Measurements from ENCODE around the gene HLA-G.
"Not testable (repeated sequence)": the region's sequence is repeated elsewhere in the genome, so short reads cannot be mapped to it uniquely, and the experiment has no call there.

The HLA-G gene

DNA sequence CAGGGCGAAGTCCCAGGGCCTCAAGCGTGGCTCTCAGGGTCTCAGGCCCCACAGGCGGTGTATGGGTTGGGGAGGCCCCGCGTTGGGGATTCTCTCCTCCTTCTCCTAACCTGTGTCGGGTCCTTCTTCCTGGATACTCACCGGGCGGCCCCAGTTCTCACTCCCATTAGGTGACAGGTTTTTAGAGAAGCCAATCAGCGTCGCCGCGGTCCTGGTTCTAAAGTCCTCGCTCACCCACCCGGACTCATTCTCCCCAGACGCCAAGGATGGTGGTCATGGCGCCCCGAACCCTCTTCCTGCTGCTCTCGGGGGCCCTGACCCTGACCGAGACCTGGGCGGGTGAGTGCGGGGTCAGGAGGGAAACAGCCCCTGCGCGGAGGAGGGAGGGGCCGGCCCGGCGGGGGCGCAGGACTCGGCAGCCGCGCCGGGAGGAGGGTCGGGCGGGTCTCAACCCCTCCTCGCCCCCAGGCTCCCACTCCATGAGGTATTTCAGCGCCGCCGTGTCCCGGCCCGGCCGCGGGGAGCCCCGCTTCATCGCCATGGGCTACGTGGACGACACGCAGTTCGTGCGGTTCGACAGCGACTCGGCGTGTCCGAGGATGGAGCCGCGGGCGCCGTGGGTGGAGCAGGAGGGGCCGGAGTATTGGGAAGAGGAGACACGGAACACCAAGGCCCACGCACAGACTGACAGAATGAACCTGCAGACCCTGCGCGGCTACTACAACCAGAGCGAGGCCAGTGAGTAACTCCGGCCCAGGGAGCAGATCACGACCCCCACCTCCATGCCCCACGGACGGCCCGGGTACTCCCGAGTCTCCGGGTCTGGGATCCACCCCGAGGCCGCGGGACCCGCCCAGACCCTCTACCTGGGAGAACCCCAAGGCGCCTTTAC is at the start of gene HLA-G:
TSS of gene HLA-G (plus strand) at position 247 of the 892 bp plus-strand sequence. CDS start at position 267, 20 bp downstream.
- no peak for DNase-seq (ENCODE audit: low read depth, low spot score)

DNA sequence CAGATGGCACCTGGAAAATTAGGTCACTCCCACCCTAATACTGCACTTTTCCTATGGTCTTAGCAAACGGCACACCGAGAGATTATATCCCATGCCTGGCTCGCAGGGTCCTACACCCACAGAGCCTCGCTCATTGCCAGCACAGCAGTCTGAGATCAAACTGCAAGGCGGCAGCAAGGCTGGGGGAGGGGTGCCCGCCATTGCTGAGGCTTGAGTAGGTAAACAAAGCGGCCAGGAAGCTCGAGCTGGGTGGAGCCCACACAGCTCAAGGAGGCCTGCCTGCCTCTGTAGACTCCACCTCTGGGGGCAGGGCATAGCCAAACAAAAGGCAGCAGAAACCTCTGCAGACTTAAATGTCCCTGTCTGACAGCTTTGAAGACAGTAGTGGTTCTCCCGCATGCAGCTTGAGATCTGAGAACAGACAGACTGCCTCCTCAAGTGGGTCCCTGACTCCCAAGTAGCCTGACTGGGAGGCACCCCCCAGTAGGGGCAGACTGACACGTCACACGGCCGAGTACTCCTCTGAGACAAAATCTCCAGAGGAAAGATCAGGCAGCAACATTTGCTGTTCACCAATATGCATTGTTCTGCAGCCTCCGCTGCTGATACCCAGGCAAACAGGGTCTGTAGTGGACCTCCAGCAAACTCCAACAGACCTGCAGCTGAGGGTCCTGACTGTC is 47.5 kb upstream of the HLA-G start:
- not testable (repeated sequence) for DNase-seq (ENCODE audit: low read depth, low spot score)

DNA sequence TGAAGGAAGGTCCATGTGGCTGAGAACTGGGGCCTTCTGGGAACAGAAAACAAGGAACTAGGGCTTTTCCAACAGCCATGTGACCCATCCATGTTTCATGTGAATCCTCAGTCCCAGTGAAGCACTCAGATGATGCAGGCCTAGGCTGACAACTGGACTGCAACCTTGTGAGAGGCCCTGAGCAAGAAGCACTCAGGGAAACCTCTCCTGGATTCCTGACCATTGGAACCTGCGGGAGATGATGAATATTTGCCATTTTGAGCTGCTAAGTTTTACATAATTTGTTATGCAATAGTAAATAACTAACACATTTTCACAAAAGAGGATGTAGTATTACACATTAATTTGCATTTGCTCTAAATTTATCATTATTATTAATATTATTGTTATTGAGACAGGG is 38.4 kb upstream of the HLA-G start:
- no peak for DNase-seq (ENCODE audit: low read depth, low spot score)

DNA sequence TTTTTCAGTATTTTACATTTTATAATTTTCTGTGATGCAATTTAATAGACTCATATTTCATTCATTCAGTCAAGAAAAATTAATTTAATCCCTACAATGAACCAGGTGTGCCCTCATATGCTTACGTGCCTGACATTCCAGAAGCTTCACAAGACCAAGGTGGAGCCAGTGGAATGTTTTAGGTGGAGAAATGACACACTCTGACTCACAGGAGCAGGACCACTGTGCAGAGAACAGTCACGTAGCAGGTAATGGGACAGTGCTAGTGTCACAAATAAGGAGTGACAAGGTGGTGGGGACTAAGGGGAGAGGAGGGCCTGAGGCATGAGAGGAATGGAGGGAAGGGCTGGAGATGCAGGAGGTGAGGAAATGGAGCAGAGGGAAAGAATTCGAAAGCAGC is 37.0 kb upstream of the HLA-G start:
- DNase-seq (ENCODE audit: low read depth, low spot score): no peak

DNA sequence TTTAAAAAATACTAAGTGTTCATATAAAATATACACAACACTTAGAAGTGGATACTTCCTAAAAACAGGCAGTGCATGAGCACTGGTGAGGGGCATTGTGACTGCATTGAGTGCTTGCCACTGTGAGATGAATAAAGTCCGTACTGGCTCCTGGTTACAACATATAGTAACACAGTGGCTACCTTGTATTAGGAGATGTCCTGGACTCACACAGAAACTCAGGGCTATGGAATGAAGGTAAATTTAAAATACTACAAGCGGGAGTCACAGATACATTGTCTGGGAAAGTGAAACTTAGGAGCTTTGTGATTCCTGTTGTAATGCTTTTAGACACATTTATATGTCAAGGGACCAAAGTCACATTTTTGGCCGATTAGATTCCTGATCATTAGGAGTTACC is 36.5 kb upstream of the HLA-G start:
- no peak for DNase-seq (ENCODE audit: low read depth, low spot score)

DNA sequence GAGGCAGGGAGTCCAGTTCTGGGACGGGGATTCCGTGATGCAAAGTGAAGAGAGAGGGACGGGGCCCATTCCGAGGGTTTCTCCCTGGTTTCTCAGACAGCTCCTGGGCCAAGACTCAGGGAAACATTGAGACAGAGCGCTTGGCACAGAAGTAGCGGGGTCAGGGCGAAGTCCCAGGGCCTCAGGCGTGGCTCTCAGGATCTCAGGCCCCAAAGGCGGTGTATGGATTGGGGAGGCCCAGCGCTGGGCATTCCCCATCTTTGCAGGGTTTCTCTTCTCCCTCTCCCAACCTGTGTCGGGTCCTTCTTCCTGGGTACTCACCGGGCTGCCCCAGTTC is 35.9 kb upstream of the HLA-G start:
- no peak for DNase-seq (ENCODE audit: low read depth, low spot score)

DNA sequence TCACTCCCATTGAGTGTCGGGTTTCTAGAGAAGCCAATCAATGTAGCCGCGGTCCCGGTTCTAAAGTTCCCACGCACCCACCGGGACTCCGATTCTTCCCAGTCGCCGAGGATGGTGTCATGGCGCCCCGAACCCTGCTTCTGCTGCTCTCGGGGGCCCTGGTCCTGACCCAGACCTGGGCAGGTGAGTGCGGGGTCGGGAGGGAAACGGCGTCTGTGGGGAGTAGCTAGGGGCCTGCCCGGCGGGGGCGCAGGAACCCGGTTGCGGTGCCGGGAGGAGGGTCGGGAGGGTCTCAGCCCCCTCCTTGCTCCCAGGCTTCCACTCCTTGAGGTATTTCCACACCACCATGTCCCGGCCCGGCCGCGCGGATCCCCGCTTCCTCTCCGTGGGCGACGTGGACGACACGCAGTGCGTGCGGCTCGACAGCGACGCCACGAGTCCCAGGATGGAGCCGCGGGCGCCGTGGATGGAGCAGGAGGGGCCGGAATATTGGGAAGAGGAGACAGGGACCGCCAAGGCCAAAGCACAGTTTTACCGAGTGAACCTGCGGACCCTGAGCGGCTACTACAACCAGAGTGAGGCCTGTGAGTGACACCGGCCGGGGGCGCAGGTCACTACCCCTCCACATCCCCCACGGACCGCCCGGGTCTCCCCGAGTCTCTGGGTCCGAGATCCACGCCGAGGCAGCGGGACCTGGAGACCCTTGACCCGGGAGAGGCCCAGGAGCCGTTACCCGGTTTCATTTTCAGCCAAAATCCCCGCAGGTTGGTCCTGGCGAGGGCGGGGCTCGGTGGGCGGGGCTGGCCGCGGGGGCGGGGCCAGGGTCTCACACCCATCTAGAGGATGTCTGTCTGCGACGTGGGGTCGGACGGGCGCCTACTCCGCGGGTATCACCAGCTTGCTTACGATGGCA is 35.2 kb upstream of the HLA-G start:
- no peak for DNase-seq (ENCODE audit: low read depth, low spot score)

DNA sequence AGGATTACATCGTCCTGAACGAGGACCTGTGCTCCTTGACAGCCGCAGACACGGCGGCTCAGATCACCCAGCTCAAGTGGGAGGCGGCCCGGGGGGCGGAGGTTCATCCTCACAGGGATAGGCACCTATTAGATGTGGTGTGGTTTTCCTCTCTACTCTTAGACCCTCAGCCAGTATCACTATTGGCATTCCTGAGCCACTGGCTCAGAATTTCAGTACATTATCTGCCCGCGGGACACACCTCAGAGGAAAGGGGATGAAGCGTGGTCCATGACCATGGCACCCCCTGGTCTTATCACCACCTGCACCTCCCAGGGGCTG is 34.6 kb upstream of the HLA-G start:
- DNase-seq (ENCODE audit: low read depth, low spot score): no peak

DNA sequence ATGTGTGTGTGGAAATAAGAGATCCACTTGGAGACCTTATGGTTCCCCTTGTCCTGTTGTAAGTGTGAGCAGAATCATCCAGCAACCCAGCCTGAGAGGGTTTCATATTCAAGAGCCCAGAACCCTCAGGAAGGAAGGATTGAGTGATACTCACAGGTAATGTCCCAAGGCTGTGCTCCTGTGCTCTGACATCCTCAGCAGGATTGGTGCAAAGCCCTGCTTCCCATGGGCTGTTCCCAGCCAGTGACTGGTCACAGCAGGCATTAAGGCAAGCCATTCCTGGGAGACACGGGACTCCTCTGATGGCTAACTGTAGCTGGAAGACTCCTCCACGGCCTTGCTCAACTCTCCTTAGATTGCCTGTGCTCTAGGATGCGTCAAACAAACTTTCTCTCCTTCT is 33.8 kb upstream of the HLA-G start:
- DNase-seq (ENCODE audit: low read depth, low spot score): no peak

DNA sequence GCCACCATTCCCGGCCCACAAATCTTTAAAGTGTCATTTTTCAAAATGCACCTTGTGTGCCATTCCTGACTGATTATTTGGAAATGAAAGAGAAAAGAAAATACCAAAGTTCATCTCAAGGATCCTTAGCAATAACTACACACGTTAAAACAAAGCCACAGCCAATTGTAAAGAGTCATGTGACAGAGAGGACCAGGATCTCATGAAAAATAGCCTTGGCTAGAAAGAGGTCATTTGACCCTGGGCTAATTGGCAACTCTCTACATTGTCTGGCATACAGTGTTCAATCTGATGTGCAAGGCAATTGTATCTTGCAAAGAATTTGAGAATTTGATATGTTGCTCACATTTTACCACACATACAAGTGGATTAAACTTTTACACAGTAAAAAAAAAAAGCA is 31.6 kb upstream of the HLA-G start:
- DNase-seq (ENCODE audit: low read depth, low spot score): no peak

DNA sequence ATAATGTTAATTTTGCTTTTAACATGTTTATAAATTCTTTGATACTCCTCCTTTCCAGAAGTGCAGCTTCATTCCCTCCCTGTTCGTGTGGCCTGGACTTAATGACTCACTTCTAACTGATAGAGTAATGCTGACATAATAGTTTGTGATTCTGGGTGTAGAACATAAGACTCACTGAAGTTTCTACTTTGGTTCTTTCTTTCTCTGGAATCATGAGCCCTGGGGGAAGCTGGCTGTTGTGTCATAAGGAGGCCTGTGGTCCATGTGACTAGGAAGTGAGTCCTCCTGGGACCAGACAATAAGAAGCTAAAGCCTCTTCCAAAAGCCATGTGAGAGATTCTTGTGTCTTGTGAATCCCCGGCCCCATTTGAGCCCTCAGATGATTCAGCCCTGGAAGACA is 30.5 kb upstream of the HLA-G start:
- no peak for DNase-seq (ENCODE audit: low read depth, low spot score)

DNA sequence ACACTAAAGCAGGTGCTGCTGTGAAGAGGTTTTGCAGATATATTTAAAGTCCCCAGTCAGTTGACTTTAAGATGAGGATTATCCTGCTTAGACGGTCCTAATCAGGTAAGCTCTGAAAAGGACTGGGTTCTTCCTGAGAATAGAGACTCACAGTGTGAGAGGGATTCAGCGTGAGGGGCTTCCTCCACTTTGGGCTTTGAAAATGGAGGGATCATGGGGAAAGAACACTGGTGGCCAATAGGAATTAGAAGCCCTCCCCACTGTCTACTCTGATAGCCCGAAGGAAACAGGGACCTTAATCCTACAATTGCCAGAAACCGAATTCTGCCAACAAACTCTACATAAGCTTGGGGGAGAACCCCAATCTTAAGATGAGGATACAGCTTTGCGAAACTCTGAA is 29.7 kb upstream of the HLA-G start:
- DNase-seq (ENCODE audit: low read depth, low spot score): no peak

DNA sequence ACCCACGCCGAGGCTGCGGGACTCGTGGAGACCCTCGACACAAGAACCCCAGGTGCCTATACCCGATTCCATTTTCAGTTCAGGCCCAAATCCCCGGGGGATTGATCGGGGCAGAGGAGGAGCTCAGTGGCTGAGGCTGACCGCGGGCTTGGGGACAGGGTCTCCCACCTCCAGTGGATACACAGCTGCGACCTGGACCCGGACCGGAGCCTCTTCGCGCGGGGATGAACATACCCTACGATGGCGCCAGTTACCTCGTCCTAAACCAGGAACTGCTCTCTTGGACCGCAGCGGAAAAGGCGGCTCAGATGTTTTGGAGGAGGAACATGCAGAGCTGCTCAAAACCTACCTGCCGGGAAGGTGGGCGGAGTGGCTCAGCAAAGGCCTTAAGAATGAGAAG is 27.4 kb upstream of the HLA-G start:
- no peak for DNase-seq (ENCODE audit: low read depth, low spot score)

DNA sequence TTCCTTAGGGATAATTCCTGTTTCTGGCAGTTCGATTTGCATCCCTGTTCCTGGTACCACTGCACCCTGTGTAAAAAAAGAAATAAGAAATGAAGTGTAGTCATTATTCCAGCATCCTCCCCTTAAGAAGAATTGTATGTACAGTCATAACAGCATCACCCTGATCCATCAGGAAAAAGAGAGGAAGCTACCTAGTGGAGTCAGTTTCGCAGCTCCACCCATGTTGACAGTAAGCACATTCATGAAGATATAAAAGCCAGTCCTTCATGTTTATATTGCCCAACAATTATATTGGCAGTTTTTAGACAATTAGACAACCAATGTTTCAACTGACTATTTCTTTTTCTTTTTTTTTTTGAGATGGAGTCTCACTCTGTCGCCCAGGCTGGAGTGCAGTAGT is 21.2 kb upstream of the HLA-G start:
- no peak for DNase-seq (ENCODE audit: low read depth, low spot score)

DNA sequence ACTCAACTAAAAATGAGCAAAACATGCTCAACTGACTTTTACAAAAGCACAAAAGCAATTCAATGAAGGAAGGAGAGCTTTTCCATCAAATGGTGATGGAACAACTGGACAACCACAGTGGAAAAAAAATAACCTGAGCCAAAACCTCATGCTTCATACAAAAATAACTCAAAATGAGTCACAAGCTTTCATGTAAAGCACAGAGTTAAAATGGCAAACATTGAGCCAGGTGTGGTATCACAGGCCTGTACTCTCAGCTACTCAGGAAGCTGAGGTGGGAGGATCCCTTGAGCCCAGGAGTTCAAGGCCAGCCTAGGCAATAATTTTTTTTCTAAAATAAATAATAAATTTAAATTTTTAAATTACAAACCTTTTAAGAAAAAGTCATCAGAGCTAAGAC is 18.4 kb upstream of the HLA-G start:
- no peak for DNase-seq (ENCODE audit: low read depth, low spot score)

DNA sequence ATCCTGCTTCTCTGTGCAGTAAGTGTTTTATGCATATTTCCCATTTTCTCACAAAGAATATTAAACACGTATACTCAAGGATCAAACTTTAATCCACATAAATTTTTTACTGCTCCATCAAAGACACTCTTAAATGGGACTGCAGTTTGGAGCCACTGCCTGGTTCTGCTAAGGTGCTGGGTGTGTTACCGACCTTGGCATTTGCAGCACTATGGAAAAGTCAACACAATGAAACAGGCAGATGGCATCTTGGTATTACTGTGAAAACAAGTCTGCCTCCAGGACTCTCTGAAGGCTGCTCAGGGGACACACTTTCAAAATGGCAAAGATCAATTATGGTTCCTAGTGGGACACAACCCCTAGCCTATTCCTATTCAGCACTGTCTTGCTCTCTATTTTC is 17.3 kb upstream of the HLA-G start:
- DNase-seq (ENCODE audit: low read depth, low spot score): no peak

DNA sequence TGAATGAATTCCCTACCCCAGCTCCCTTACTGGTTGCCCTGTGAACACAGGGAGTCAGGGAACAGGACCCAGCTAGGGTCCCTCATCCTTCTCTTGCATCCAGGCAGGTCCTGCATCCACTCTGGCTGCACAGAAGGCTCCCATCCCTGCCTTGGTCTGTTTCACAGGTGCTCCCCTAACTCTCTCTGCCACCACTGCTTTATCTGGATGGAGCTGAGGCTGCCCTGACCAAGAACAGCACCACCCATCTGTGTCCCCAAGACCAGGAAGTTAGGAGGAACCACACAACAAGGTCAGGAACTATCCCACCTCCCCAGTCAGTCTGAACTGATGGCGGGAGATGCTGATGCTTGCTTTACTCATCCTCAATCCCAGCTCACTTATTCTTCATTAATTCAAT is 16.2 kb upstream of the HLA-G start:
- no peak for DNase-seq (ENCODE audit: low read depth, low spot score)

DNA sequence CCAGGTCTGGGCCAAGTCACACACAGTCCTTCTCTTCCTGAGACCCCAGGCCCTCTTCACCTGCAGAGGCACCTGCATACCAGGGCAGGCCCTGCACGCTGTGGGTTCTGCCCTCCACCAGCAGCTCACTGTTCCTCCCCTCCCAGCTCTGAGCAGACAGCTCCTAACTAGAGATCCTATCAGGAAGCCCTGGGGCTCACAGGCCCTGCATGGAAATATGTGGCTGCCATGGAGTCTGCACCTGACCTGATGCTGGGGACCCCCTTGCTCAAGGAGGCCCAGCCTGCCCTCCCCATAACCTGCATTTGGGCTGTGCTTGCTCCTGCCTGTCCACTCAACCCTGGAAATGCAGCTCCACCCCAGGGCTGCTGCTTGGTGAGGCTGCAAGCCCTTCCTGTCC is 14.6 kb upstream of the HLA-G start:
- DNase-seq (ENCODE audit: low read depth, low spot score): no peak

DNA sequence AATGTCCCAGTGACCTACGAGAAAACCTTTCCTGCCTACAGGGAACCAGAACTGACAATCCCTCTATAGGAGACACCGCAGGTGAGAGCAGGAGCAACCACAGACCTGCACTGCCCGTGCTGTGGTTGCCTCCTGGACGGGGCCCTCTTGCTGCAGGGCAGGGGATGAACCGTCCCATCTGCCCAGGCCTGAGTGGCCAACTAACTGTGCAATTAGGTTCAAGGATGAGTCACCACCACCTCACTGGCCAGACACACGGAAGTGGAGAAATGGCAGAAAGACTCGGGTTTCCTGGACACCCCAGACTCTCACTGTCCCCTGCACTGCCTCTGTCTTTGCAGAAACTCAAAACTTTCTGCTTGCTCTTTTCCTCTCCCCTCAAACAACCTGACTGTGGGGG is 13.8 kb upstream of the HLA-G start:
- peak; percentile 33 for DNase-seq (ENCODE audit: low read depth, low spot score)

DNA sequence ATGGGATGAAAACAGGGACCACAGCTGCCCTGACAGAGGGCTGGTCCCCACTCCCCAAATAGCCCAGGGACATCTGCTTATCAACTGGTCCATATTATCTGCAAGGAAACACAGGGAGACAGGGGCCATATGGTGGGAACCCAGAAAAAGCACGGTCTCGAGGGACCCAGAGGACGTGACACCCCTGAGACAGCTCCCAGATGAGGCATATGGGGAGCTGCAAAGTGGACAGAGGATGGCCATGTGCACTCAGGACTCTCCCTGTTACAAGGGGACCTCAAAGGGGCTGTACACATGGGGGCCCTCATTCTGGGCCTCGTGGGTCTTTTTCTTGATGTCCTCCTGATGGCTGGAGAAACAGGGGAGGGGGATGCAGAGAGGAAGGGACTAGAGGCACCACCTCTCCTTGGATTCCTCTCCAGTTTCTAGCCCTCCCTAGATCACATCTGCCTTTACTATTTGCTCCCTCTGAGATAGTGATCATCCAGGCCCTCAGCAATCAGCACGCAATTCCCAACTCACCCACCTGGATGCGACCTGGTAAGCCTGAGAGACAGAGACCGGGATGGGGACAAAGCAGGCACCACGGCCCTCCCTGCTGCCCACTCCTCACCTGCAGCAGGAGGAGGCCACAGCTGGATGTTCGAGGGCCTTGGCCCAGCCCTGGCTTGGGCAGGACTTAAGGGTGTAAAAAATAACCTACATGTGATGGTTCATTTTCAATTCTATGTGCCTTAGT is 13.1 kb upstream of the HLA-G start:
- no peak for DNase-seq (ENCODE audit: low read depth, low spot score)

DNA sequence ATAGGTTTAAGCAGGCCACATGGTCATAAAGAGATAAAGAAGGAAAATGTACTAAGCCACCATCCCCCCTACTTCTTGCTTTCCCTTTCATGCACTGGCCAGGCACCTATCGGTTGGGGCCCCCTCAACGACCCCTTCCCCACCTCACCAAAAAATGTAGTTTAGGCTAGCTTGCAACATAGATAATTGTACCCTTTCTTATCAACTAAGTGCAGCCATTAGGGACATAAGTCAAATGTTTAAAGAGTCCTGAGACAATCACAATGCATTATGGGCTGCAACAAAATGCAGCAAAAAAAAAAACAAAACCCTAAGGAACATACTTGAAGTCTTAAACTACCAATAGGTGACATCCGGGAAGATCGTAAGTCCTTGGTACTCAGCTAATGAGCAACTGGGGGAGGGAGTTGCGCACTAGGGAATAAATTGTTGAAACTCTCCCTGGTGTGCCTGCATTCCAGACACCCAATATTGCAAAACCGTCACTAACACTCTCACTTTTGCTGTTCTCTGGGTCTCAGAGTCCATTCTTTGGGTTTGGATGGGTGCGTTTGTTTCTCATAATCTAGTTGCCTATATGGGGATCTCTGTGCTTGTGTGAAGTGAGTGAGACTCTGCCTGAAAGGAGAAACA is 12.4 kb upstream of the HLA-G start:
- DNase-seq (ENCODE audit: low read depth, low spot score): no peak

Measured in ELF-1 (cell line).